ENCODE measurements around the gene RAC3.

Gene RAC3

DNA sequence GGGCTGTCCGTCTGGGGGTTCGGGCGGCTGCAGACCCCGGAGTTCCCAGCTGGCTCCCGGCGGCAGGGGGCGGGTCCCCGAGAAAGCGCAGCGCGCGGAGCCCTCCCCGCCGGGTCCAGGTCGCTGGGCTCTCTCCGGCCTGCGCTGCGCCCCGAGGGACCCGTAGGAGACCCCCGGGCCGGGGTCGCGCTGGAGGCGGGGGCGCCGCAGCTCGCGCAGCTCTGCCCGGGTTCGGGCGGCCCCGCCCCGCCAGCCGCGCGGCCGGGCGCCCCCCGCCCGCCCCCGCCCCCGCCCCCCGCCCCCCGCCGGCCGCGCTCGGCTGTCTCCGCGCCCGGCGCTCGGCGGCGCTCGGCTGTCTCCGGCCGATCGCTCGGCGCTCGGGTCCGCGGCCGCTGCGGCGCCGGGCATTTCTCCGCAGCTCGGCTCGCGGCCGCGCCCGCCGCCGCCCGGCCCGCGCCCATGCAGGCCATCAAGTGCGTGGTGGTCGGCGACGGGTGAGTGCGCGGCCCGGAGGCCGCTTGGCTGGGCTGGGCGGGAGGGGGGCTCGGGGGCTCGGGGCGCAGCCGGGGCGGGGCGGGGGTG, at the start of gene RAC3:
Gene RAC3 (plus strand): TSS at position 376 of the 582 bp plus-strand sequence. CDS start 84 bp downstream, at position 460.
- no peak for FAIRE-seq

DNA sequence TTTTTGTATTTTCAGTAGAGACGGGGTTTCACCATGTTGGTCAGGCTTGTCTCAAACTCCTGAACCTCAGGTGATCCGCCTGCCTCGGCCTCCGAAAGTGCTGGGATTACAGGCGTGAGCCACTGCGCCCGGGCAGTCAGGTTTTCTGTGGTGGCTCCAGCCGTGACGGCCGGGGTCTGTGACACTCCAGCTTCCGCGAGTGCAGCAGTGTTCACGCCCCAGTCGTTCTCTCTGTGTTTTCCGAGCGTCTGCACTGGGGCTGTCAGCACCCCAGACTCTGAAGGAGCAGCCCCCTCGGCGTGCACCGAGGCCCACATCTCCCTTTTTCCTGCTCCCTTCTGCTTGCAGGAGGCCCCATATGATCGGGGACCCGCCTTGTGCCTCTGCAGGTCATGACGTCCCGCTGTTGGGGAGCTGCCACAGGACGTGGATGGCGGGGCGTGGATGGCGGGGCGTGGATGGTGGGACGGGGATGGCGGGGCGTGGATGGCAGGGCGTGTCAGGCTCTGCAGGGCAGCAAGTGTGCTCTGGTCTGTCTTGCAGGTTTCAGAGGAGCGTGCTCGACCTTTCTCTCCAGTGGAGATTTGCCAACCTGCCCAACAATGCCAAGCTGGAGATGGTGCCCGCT, 48.4 kb upstream of the RAC3 start:
- no peak for FAIRE-seq

DNA sequence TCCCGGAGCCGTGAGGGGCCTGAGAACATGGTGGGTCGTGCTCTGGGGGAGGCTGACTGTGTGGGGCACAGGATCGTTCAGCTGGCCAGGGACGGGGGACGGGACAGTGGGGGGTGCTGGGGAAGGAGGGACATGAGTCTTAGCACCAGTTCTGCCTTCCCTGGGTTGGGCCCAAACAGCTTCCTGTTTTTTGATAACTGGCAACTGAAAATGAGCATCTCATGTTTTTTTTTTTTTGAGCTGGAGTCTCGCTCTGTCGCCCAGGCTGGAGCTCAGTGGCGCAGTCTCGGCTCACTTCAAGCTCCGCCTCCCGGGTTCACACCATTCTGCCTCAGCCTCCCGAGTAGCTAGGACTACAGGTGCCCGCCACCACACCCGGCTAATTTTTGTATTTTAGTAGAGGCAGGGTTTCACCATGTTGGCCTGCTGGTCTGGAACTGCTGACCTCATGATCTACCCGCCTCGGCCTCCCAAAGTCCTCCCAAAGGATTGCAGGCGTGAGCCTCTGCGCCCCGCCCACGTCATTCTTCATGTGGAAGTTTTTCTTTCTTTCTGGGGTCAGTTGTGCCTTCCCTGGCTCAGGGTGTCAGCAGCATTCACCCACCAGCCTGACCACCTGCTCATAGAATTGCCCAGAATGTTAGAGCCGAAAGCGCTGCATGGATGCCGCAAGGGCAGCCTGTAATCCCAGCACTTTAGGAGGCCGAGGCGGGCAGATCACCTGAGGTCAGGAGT, 47.7 kb upstream of the RAC3 start:
- FAIRE-seq = no peak

DNA sequence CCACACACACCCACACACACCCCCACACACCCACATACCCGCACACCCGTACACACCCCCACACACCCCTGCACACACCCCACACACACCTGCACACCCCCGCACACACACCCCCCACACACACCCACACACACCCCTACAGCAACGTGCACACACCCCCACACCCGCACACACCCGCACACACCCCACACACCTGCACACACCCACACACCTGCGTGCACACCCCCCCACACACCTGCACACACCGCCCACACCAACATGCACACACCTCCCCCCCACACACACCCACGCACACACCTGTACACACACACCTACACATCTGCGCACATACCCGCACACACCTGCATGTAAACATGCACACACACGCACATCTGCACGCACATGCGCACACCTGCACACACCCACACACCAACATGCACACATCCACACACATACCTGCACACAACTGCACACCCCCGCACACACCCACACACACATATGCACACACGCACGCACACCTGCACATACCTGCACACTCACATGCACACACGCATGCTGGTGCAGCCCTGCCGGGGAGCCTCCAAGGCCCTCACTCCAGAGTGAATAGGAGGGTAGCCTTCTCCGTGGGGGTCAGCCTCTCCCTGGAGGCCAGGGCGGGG, 46.6 kb upstream of the RAC3 start:
- FAIRE-seq = no peak

DNA sequence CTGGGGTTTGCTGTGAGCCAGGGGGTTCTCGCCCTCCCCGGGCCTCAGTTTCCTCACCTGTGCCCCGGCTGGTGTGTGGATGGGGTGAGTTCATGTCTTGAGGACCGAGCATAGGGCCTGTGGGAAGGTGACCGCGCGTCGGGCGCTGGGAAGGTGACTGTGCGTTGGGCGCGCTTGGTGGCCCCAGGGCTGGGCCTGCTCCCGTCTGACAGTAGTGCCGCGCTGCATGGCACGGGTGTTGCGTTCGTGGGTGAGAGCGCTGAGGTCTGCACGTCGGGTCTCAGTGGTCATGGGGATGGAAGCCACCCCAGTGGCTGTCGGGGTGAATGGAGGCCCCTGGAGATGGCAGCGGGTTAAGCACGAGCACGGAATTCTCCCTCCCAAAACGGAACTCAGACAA, 44.9 kb upstream of the RAC3 start:
- FAIRE-seq = no peak

DNA sequence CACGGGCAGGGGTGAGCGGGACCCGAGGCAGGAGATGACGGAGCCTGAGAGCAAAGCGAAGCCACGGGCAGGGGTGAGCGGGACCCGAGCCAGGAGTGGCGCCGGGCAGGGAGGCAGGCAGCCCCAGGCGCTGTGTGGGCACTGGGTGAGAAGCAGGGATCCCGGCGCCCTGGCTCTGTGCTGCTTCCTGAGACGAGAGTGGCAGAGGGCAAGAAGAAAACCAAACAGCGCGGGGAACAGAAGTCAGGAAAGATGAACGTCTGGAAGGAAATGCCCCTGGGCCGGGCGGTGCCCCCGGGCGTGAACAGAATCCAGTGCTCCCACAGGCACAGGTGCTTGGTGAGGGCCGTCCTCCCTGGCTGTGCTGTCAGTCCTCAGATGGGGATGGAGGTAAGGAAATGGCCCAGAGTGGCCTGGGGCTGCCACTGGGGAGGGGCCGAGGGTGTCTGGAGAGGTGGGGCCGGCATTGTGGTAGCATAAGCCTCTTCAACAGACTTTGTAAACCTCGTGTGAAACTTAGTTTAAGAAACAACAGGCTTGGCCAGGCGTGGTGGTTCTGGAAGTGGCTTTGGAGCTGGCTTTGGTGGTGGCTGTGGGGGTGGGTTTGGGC, 44.2 kb upstream of the RAC3 start:
- FAIRE-seq = no peak

DNA sequence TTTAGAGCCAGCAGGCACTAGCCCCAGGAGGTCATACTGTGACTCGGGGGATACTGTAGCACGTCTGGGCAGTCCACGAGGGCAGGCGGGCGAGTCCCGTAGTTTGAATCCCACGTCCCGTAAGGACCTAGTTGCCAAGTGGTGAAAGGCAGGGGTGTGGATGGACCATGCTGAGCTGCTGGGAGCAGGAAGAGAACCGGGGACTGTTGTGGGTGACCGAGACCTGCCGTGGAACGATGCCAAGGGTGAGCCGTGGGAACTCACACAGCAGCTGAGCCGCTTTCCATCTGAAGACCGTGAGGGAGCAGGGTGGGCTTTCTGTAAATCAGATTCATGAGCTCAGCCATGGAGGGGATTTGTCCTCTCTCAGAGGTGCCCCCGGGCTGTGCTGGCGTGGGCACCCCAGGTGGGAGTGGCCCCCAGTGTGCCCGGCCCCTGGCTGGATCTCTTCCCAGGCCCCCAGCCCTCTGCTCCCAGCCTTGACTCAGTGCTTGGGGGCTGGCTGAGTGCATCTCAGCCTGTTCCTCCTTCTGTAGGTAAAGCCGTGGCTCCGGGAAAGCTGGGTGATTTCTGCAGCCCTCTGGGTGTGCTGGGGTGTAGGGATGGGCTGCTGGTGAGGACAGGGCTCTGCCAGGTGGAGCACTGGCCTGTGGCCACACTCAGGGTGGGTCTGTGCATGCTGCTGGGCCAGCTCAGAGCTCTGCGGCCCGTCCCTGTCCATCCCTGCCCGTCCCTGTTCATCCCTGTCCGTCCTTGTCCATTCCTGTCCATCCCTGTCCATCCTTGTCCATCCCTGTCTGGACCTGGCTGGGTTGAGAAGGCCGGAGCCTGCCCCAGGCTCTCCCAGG, 40.4 kb upstream of the RAC3 start:
- FAIRE-seq = no peak

DNA sequence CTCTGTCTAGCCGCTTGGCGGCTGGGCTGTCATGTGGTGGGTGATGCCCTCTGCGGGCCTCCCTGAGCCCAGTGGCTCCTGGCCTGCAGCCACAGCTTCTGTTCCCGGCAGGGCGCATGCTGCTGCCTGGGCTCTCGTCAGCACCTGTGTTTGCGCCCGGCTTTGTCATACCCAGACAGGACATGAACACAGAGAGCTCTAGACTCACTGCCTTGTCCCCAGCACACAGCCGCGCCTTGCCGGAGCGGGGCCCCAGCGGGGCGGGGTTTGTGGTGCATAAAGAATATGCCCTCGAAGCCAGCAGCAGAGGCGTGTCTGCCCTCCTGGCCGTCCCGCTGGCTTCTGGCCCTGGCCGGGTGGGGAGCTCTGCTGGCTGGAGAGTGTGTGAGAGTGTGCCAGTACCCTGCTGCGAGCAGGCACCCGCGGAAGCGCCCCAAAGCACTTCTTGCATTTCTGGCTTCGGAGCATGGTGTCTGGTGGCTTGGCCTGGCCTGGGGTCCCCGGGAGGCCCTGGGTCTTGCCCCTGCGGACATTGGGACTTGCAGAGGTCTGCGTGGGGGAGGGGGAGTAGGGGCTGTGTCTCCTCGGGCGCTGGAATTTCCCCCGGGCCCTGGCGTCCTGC, 39.7 kb upstream of the RAC3 start:
- FAIRE-seq = no peak

DNA sequence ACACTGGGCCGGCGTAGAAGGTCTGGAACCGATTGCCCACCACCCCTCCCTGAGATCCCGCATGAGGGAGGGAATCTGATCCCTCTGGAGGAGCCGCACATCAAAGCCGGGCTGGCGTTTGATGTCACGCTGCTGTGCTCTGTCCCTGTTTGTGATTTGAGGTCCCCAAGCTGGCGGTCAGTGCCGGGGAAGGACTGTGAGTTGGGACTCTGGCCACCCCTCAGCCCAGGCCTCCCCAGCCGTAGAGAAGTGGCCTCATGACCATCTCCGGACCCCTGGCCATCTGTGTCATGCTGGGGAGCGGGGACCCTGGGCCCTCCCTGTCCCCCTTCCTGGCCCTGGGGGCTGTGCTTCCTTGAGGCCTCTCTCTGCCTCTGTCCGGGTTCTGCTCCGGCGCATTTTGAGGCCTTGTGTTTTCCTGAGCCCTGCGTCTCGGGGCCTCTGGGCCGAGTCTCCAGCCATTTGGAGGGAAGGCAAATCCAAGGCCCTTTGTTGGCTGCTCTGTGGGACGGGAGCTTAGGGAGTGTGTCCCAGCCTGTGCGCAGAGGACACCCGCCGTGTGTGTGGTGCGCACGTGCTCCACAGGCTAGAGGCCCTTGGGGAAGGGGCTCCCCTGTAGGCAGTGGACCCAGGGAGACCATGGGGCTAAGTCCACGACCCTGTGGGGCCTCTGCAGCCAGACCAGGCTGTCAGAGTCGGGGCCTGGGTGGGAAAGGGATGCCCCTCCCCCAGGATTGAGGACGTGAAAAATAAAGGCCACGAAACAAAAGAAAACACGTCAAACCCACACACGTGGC, 39.0 kb upstream of the RAC3 start:
- FAIRE-seq = no peak

DNA sequence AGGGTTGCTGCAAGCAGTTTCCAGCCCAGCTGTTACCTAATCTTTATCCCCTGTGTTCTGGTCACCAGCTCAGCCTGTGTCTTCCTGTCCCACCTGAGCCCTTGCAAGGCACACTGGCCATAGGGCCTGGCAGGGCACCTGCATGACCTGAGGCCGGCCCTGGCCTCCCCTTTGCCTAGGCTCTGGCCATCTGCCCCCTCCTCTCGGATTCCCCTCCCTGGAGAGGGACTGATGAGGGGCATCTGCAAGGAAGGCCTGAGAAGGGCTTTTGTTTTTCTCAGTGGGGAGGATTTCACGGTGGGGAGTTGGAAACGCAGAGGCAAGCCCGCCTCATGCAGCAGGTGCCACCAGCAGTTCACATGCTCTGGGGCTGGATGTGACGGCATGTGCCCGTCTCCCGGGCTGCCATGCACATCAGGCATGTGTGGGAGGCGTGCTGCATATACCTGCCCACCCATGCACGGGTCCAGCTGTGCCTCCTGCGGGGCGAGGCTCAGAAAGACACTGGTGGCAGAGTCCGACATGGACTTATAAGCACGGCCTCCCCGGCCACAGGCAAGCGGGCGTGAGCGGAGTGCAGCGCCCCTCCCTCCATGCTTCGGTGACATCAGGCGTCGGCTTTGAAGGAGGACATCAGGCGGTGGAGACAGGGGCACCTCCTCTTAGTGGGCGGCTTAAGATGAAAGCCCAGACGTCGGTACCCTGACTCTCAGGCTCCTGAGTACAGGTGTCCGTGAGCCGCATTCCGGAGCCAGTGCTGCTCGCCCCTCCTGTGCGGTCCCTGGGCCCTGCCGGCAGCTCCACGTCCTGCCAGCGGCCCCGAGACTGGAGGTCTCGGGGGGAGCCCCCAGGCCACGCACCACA, 37.5 kb upstream of the RAC3 start:
- FAIRE-seq = no peak

DNA sequence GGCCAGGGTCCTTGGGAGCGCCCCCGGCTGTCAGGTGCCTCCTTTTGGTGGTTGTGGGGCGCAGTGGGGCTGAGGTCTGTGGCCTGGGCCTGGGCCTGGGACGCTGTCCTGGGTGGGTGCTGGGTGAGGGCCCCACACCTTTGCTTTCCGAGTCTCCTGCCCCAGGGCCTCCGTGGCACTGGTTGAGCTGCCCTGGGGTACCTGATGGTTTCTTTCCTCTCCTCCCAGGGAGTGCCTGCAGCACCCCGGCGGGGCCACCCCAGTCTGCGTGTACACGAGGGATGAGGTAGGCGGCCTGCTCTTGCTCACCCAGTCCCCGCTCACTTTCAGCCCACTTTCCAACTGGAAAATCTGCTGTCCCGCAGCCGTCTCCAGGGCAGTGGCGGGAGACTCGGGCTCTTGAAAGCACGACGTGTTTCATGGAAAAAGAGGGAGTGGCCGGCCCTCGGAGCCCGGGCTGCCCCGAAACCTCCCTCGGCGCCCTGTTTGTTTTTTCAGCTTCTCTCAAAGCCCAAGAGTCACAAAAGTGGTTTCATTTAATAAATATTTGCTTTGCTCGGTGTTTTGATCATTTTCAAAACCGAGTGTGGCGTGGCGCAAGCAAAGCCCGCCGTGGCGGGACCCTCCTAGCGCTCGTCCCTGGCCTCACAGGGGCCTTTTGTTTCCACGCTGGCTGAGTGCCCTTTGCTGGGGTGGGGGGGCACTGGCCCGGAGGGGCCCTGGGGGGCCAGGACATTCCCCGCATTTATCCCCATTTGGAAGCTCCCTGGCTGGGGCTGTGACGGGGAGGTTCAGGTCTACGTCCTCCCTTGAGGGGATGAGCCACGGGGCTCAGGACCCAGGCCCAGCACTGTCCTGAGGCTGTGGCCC, 36.6 kb upstream of the RAC3 start:
- no peak for FAIRE-seq

DNA sequence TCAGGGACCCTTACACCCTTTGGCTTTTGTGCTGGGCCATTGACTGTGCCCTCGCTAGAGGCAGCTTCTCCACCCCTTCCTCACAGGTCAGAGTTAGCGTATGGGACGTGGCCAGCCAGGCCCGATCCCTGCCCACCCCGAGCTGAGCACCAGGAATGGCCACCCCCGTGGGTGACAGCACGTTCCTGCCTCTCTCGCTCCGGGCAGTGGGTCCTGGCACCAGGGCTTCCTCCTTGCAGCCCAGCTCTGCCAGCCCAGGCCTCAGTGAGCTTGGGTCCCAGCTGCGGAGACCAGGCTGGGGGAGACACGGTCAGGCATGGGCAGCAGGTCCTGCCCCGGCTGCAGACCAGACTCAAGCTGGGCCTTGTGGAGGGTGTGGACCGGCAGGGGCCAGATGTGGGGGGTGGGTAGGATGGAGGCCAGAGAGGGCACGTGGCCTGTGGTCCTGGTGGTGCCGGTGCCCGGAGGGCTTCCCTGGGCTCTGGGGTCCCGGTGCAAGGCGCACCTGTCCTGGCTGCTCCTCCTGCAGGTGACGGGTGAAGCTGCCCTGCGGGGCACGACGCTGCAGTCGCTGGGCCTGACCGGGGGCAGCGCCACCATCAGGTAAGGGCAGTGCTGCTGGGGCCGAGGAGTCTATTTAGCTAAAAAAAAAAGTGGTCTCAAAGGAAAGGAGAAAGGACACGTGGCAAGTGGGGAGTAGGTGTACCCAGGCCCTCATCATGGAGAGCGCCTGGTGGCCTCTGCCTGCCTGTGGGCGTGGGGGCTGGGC, 35.8 kb upstream of the RAC3 start:
- FAIRE-seq = no peak

DNA sequence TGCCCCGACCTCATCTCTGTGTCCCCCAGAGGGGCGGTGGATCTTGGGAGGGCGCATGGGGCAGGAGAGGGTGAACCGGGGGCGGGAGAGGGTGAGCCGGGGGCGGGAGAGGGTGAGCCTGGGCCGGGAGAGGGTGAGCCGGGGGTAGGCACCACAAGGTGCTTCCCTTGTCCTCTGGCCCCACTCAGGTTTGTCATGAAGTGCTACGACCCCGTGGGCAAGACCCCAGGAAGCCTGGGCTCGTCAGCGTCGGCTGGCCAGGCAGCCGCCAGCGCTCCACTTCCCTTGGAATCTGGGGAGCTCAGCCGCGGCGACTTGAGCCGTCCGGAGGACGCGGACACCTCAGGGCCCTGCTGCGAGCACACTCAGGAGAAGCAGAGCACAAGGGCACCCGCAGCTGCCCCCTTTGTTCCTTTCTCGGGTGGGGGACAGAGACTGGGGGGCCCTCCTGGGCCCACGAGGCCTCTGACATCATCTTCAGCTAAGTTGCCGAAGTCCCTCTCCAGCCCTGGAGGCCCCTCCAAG, 35.2 kb upstream of the RAC3 start:
- no peak for FAIRE-seq

DNA sequence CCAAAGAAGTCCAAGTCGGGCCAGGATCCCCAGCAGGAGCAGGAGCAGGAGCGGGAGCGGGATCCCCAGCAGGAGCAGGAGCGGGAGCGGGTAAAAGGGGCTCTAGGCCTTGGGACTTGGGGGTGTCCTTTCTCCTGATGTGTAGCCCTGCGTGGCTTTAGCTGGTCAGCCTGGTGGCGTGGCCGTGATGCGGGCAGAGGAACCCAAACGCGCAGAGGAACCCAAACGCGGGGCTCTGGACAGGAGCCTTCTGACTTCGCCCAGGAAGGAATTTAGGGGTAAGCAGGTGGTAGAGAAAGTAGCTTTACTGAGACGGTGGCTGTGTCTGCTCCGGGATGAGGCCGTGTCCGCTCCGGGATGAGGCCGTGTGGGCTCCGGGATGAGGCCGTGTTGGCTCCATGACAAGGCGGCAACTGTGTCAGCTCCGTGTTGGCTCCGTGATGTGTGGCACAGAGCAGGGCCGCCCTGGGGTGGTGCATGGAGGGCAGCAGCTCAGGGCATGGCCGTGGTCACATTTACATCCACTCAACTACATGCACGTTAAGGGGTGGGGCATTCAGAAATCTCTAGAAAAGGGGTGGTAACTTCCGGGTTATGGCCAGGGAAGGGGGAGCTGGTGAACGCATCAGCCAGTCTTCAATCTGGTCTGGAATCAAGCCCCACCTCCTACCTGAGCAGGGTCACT, 34.6 kb upstream of the RAC3 start:
- FAIRE-seq = no peak

DNA sequence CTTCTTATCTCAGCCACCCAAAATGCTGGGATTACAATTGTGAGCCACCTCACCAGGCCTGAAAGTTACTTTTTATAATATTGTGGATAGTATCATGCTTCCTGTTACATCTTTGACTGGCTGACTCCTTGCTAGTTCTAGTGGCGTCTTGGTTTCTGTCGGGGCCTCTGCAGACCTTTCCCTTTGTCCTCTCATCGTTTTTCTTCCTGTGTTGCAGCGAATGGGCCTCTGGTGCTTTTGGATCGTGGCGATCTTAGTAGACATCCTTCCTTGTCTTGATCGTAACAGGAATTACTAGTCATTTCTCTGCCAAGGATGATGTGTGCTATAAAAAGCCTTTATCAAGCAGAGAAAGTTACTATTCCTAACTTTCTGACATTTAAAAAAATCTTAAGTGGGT, 33.3 kb upstream of the RAC3 start:
- no peak for FAIRE-seq

DNA sequence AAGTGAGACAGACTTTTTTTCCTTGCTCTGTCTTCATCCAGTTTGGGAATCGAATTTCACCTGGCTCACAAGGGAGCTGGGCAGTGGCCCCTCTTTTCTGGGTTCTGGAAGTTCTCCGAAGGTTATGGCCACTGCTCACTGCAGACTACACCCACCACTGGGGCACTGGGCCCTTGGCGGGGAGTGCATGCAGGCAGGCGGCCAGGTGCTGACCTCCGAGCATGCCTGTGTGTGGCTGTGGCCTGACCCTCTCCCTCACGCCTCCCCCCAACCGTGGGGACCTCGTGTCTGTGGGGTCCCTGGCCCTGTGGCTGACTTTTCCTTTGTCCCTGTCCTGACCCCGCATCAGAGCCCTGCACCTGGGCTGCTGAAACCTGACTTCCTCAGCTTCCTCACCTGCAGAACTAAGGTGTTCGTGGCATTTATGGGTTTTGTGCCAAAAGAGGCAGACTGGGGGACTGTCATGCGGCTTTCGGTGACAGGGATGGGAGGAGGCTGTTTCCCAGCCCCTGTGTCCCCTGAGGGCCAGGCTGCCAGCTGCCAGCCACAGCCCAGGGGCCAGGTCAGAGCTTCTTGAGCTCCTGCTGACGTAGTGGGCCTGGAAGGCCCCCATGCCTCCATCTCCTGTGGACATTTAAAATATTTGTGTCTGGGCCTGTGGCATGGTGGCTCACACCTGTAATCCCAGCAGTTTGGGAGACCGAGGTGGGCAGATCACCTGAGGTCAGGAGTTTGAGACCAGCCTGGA, 32.6 kb upstream of the RAC3 start:
- FAIRE-seq = no peak

DNA sequence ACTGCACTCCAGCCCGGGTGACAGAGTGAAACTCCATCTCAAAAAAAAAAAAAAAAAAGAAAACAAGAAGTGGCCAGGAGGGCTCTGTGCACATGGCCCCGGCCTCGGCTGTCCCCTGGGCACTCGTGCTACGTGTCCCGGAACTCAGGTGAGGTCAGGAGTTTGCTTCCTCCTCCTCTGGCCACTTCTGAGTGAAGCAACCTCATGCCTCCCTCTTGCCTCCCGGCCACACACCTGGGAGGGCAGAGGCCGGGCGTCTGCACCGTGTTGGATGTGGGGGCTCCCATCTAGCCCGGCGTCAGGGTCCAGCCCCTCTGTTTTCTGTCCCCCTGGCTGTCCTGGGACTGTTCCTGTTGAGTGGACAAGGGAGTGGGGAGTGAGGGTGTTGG, 31.9 kb upstream of the RAC3 start:
- no peak for FAIRE-seq

Measured in colon (tissue), 2 donors.